ENCODE data around the gene HPS1.

The HPS1 gene

GRCh38 chr10:98411166-98411565 is 35.6 kb downstream of the HPS1 start:
- DNase-seq: no peak

- DNase-seq: no peak
Observed at GRCh38 chr10:98410759-98411158, 36.0 kb downstream of the HPS1 start.

- no peak for DNase-seq
Observed at GRCh38 chr10:98410135-98410743, 36.5 kb downstream of the HPS1 start.

GRCh38 chr10:98408799-98409198 is 37.9 kb downstream of the HPS1 start:
- no peak for DNase-seq

GRCh38 chr10:98407744-98408241 is 38.9 kb downstream of the HPS1 start:
- DNase-seq: no peak

GRCh38 chr10:98407017-98407743 is 39.6 kb downstream of the HPS1 start:
- DNase-seq: no peak

GRCh38 chr10:98405422-98405821 is 41.3 kb downstream of the HPS1 start:
- no peak for DNase-seq

- DNase-seq: no peak
Observed at GRCh38 chr10:98404571-98405359, 42.0 kb downstream of the HPS1 start.

GRCh38 chr10:98403812-98404504 is 42.8 kb downstream of the HPS1 start:
- no peak for DNase-seq

- no peak for DNase-seq
Observed at GRCh38 chr10:98402931-98403718, 43.6 kb downstream of the HPS1 start.

- no peak for DNase-seq
Observed at GRCh38 chr10:98402478-98402877, 44.3 kb downstream of the HPS1 start.

GRCh38 chr10:98400482-98400881 is 46.3 kb downstream of the HPS1 start:
- DNase-seq: no peak

GRCh38 chr10:98399784-98400183 is 47.0 kb downstream of the HPS1 start:
- DNase-seq: no peak

GRCh38 chr10:98397089-98397600 is 49.6 kb downstream of the HPS1 start:
- no peak for DNase-seq

GRCh38 chr10:98396096-98397063 is 50.4 kb downstream of the HPS1 start:
- no peak for DNase-seq

GRCh38 chr10:98394851-98395440 is 51.8 kb downstream of the HPS1 start:
- no peak for DNase-seq

- peak; percentile 6 for DNase-seq
Observed at GRCh38 chr10:98391578-98391991, 55.1 kb downstream of the HPS1 start.

GRCh38 chr10:98391065-98391464 is 55.7 kb downstream of the HPS1 start:
- DNase-seq: no peak

- no peak for DNase-seq
Observed at GRCh38 chr10:98390406-98390805, 56.3 kb downstream of the HPS1 start.

- no peak for DNase-seq
Observed at GRCh38 chr10:98389398-98389797, 57.3 kb downstream of the HPS1 start.
